CD4-positive, alpha-beta memory T cell (primary cell): ENCODE measurements around the gene P2RY2. TPM values are rescaled to one million over a fixed set of nuclear protein-coding genes. Genes with fewer than 3 reads are reported as not detected.
A peak's percentile ranks its signal among the peaks of the same experiment; 100 is the strongest.
"Not testable (repeated sequence)": the region's sequence is repeated elsewhere in the genome, so short reads cannot be mapped to it uniquely, and the experiment has no call there.

Source experiments
- CTCF ChIA-PET: fragments of 350-600 bp; sonication (Branson Sonifier 250); formaldehyde crosslinking; loops from one replicate; lab custom pipeline; 2021; ENCODE audit warnings: inconsistent platforms; ENCODE audit not compliant: partially characterized antibody; lab: Charles Lee
- POLR2A ChIA-PET: fragments of 350-600 bp; sonication (Branson Sonifier 250); formaldehyde crosslinking; loops from one replicate; lab custom pipeline; 2021; ENCODE audit not compliant: partially characterized antibody; lab: Charles Lee
- DNase-seq, 5 donors: peaks; one replicate each; pipeline versions ENCODE4 v3.0.0 to v3.0.0-alpha.2; 2020 to 2022; ENCODE audit warnings: mixed read lengths in 1 of 5
- H3K27ac ChIP-seq: one replicate; pipeline ENCODE4 v1.7.0; 2013; ENCODE audit warnings: low read depth, low read length
- H3K27me3 ChIP-seq: 2 replicates; pipeline ENCODE4 v1.7.0; 2013; ENCODE audit warnings: mild to moderate bottlenecking, low read length, moderate library complexity; ENCODE audit not compliant: insufficient read depth
- H3K36me3 ChIP-seq: 2 replicates; pipeline ENCODE4 v1.7.0; 2013; ENCODE audit warnings: mild to moderate bottlenecking, low read length, moderate library complexity; ENCODE audit not compliant: insufficient read depth
- H3K4me1 ChIP-seq: 2 replicates; pipeline ENCODE4 v1.7.0; 2013; ENCODE audit warnings: mild to moderate bottlenecking, low read length, moderate library complexity; ENCODE audit not compliant: insufficient read depth
- H3K4me3 ChIP-seq, 2 donors: one replicate each; pipeline ENCODE4 v1.7.0; 2013; ENCODE audit warnings: low read length in 2 of 2, mild to moderate bottlenecking in 1 of 2
- H3K9me3 ChIP-seq, 2 donors: one replicate each; pipeline ENCODE4 v1.7.0; 2013; ENCODE audit warnings: low read length in 2 of 2, control low read depth in 1 of 2; ENCODE audit not compliant: control insufficient read depth in 1 of 2
- H3K27ac Mint-ChIP-seq, 7 donors: one replicate each; pipeline ENCODE4 v1.8.0; 2020 to 2021; ENCODE audit warnings: mixed read lengths in 7 of 7, mild to moderate bottlenecking in 6 of 7, inconsistent platforms in 3 of 7, moderate library complexity in 3 of 7
- H3K27me3 Mint-ChIP-seq, 2 donors: one replicate each; pipeline ENCODE4 v1.8.0; 2020 to 2021; ENCODE audit warnings: mixed read lengths in 2 of 2
- H3K36me3 Mint-ChIP-seq, 2 donors: one replicate each; pipeline ENCODE4 v1.8.0; 2020 to 2021; ENCODE audit warnings: mixed read lengths in 2 of 2, inconsistent platforms in 1 of 2, mild to moderate bottlenecking in 1 of 2
- H3K4me1 Mint-ChIP-seq, 4 donors: one replicate each; pipeline ENCODE4 v1.8.0; 2020 to 2021; ENCODE audit warnings: mixed read lengths in 4 of 4, mild to moderate bottlenecking in 1 of 4
- H3K4me3 Mint-ChIP-seq, 8 donors: one replicate each; pipeline ENCODE4 v1.8.0; 2020 to 2021; ENCODE audit warnings: mixed read lengths in 8 of 8, mild to moderate bottlenecking in 7 of 8, moderate library complexity in 6 of 8, inconsistent platforms in 3 of 8
- H3K9me3 Mint-ChIP-seq, 8 donors: one replicate each; pipeline ENCODE4 v1.8.0; 2020 to 2021; ENCODE audit warnings: mixed read lengths in 8 of 8, mild to moderate bottlenecking in 5 of 8, inconsistent platforms in 3 of 8, moderate library complexity in 1 of 8
- intact Hi-C: fragments of 100-400 bp; cut with micrococcal nuclease; formaldehyde crosslinking; loops from one replicate; pipeline ENCODE4 v1.15.1; 2023
- polyA plus RNA-seq, 2 donors: library from polyadenylated mRNA; unstranded; fragments of 300-500 nt; fragmentation: Illumina TruSeq; gene quantifications; one replicate each; pipeline ENCODE4 v1.2.3, GENCODE V29; 2021
- total RNA-seq, 2 experiments: library from RNA; stranded (reverse); gene quantifications; one replicate each; pipeline ENCODE4 v1.2.3, GENCODE V29; 2021

Gene P2RY2
- total and polyA plus RNA-seq, 4 experiments from 2014 or later, result not detected

- H3K4me3 Mint-ChIP-seq, result no peak overlapping the region
- Histone ChIP-seq H3K4me3 (no peak overlapping the region), H3K36me3 (no peaks in the 10 kb centered on the region), H3K9me3 (no peaks in the 10 kb centered on the region), H3K4me1 (no peaks in the 10 kb centered on the region), H3K27me3 (no peaks in the 10 kb centered on the region), H3K27ac (no peak overlapping the region)
- H3K9me3 Mint-ChIP-seq, result peaks cover 0 to 2% (median 0%) of the 10 kb centered on the region in 8 donors
- H3K27ac Mint-ChIP-seq, result no peak overlapping the region
- CTCF ChIA-PET, result no interaction called here
- no peaks in the 10 kb centered on the region for H3K36me3 Mint-ChIP-seq
- POLR2A ChIA-PET, result no interaction called here
- H3K27me3 Mint-ChIP-seq, result peaks cover 3 to 4% of the 10 kb centered on the region in 2 donors
- intact Hi-C loops, result no loop called here
- DNase-seq, result no peak
- H3K4me1 Mint-ChIP-seq, result peaks cover 0 to 7% (median 5%) of the 10 kb centered on the region in 4 donors
Observed at GRCh38 chr11:73228268-73229134, 10.4 kb downstream of the P2RY2 start.

- H3K27me3 Mint-ChIP-seq, result peaks cover 3 to 4% of the 10 kb centered on the region in 2 donors
- H3K27ac ChIP-seq, result no peak overlapping the region
- H3K36me3 ChIP-seq, result no peaks in the 10 kb centered on the region
- POLR2A ChIA-PET, result no interaction called here
- intact Hi-C loops, result no loop called here
- no peaks in the 10 kb centered on the region for H3K9me3 ChIP-seq
- peak overlapping the region in 1 of 7 donors; percentile 61 for H3K27ac Mint-ChIP-seq
- no peaks in the 10 kb centered on the region for H3K27me3 ChIP-seq
- peaks cover 0 to 2% (median 0%) of the 10 kb centered on the region in 8 donors for H3K9me3 Mint-ChIP-seq
- H3K4me1 Mint-ChIP-seq, result peaks cover 0 to 5% (median 3%) of the 10 kb centered on the region in 4 donors
- no peak for DNase-seq
- H3K4me3 ChIP-seq, result no peak overlapping the region
- no peak overlapping the region for H3K4me3 Mint-ChIP-seq
- no peaks in the 10 kb centered on the region for H3K4me1 ChIP-seq
- CTCF ChIA-PET, result no interaction called here
- no peaks in the 10 kb centered on the region for H3K36me3 Mint-ChIP-seq
Observed at GRCh38 chr11:73229321-73229895, 11.3 kb downstream of the P2RY2 start.

- ChIA-PET CTCF (no interaction called here), POLR2A (no interaction called here)
- intact Hi-C loops, result no loop called here
- DNase-seq, result no peak
- Mint-ChIP-seq H3K4me1 (no peaks in the 10 kb centered on the region), H3K36me3 (no peaks in the 10 kb centered on the region), H3K27ac (no peak overlapping the region), H3K4me3 (no peak overlapping the region), H3K27me3 (peaks cover 3 to 4% of the 10 kb centered on the region in 2 donors), H3K9me3 (peaks cover 0 to 2% (median 0%) of the 10 kb centered on the region in 8 donors)
- Histone ChIP-seq H3K36me3 (no peaks in the 10 kb centered on the region), H3K27ac (no peak overlapping the region), H3K4me3 (no peak overlapping the region), H3K27me3 (no peaks in the 10 kb centered on the region), H3K4me1 (no peaks in the 10 kb centered on the region), H3K9me3 (no peaks in the 10 kb centered on the region)
Observed at GRCh38 chr11:73229896-73230875, 12.1 kb downstream of the P2RY2 start.

GRCh38 chr11:73230931-73231330, 12.8 kb downstream of the P2RY2 start:
- Histone ChIP-seq H3K4me1 (no peaks in the 10 kb centered on the region), H3K9me3 (no peaks in the 10 kb centered on the region), H3K4me3 (no peak overlapping the region), H3K36me3 (no peaks in the 10 kb centered on the region), H3K27me3 (no peaks in the 10 kb centered on the region), H3K27ac (no peak overlapping the region)
- Mint-ChIP-seq H3K4me3 (no peak overlapping the region), H3K27me3 (peaks cover 1 to 4% of the 10 kb centered on the region in 2 donors), H3K9me3 (peaks cover 0 to 2% (median 0%) of the 10 kb centered on the region in 8 donors), H3K4me1 (no peaks in the 10 kb centered on the region), H3K27ac (no peak overlapping the region), H3K36me3 (no peaks in the 10 kb centered on the region)
- intact Hi-C loops, result no loop called here
- DNase-seq, result no peak
- CTCF ChIA-PET, result no interaction called here
- POLR2A ChIA-PET, result no interaction called here

- H3K27ac ChIP-seq, DNase-seq, H3K4me3 Mint-ChIP-seq, H3K9me3 Mint-ChIP-seq, POLR2A ChIA-PET, H3K4me1 Mint-ChIP-seq, H3K36me3 ChIP-seq, H3K27me3 ChIP-seq, H3K4me3 ChIP-seq, H3K9me3 ChIP-seq, H3K36me3 Mint-ChIP-seq, H3K27me3 Mint-ChIP-seq, H3K4me1 ChIP-seq, intact Hi-C loops: not testable (repeated sequence)
- CTCF ChIA-PET, result interaction anchor here (1.2 kb wide), 1 partner anchor 10 kb away, joined by 3 read pairs; no protein-coding TSS in a partner anchor
- H3K27ac Mint-ChIP-seq, result peak overlapping the region in 1 of 7 donors; percentile 9
Observed at GRCh38 chr11:73232487-73232886, 14.4 kb downstream of the P2RY2 start.

GRCh38 chr11:73233211-73233610, 15.1 kb downstream of the P2RY2 start:
- no peak overlapping the region for H3K27ac Mint-ChIP-seq
- DNase-seq, result no peak
- CTCF ChIA-PET, result interaction anchor here (1.2 kb wide), 1 partner anchor 9 kb away, joined by 3 read pairs; no protein-coding TSS in a partner anchor

More at GRCh38 chr11:73233211-73233610, 15.1 kb downstream of the P2RY2 start:
- Histone ChIP-seq H3K27ac (no peak overlapping the region), H3K9me3 (no peaks in the 10 kb centered on the region), H3K36me3 (no peaks in the 10 kb centered on the region), H3K27me3 (no peaks in the 10 kb centered on the region), H3K4me3 (no peak overlapping the region), H3K4me1 (no peaks in the 10 kb centered on the region)
- peaks cover 0 to 2% (median 0%) of the 10 kb centered on the region in 8 donors for H3K9me3 Mint-ChIP-seq
- H3K36me3 Mint-ChIP-seq, result no peaks in the 10 kb centered on the region
- POLR2A ChIA-PET, result no interaction called here
- H3K4me1 Mint-ChIP-seq, result no peaks in the 10 kb centered on the region
- no peak overlapping the region for H3K4me3 Mint-ChIP-seq
- intact Hi-C loops, result no loop called here
- H3K27me3 Mint-ChIP-seq, result peaks cover 1 to 4% of the 10 kb centered on the region in 2 donors
